DMS114 treated with DMSO at 0.1 percent for 48 hours (cell line): ENCODE data around the gene LIN7B.
"Not testable (repeated sequence)": the region's sequence is repeated elsewhere in the genome, so short reads cannot be mapped to it uniquely, and the experiment has no call there.

ENCODE experiments used
- DNase-seq: peaks from one replicate; lab custom pipeline; 2025; ENCODE audit not compliant: unreplicated experiment; lab: John Stamatoyannopoulos, UW

Gene LIN7B

DNA sequence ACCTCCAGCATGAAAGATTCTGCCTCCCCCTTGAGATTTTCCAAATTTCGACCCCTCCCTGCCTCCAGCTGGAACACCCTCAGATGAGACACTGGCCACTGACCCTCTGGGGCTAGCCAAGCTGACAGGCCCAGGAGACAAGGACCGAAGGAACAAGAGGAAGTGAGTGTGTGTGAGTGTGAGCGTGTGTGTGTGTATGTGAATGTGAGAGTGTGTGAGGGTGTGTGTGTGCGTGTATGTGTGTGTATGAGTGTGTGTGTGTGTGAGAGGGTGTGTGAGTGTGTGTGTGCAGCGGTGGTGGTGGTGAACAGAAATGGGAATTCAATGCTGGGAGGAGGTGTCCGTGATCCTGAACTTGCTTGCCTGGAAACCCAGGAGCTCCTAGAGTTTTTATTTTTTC, 27.2 kb downstream of the LIN7B start:
- no peak for DNase-seq

DNA sequence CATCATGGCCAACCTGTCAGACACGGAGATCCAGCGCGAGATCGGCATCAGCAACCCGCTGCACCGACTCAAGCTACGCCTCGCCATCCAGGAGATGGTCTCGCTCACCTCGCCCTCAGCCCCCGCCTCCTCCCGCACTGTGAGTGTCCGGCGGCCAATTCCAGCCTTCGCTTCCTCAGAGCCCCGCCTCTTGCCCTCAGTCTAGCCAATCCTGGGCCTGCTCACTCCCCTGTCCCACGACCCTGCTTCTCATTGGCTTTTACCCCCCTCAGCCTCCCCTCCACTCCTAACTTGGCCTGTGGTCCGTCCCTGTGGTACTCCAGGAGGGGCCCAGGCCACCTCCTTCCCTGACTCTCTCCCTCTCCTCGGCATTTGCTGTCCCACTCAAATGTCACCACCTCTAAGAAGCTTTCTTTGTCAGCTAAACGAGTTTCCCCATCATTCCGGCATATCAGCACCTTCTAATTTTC, 28.7 kb downstream of the LIN7B start:
- no peak for DNase-seq

DNA sequence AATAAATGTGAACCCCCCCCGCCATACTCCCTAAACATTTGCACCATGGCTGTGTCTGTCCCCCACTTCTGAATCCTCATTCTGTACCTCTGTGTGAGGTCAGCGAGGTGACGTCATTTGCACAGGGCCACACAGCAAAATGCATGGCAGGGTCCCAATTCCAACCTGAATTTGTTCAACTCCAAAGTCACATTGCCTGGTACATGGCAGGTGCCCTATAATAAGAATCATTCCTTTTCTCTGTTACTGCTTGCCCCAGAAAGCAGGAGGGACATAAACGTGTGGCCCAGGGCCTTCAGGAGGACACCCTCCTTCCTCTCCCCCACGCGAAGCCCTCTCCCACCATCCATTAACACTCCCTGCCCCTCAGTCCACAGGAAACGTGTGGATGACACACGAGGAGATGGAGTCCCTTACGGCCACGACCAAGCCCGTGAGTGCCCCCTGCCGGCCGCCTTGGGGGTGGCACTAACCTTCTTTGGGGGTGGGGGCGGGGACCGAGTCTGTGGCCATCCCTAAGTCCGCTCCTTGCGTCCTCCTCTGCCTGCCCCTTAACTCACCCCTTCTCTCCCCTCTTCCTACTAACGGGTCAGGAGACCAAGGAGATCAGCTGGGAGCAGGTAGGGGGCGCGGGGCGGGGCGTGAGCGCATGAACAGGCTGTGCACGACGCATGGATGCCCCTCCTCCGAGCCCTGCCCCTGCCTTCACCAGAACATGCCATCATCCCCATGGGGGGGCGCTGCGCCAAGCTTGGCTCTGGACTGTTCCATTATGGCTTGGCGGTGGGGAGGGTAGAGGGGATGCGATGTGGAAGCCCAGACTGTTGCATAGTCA, 31.6 kb downstream of the LIN7B start:
- no peak for DNase-seq

DNA sequence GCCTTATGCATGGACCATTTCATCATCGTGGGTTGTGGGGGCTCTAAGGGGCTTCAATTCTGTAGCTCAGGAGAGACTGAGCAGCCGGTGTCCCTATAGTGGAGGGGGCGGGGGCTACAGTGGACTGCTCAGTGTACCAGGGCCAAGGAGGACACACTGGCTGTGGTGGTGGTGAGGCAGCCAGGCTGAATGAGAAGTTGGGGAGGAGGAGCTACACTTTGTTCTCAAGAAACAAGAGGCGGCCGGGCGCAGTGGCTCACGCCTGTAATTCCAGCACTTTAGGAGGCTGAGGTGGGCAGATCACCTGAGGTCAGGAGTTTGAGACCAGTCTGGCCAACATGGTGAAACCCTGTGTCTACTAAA, 32.2 kb downstream of the LIN7B start:
- DNase-seq = not testable (repeated sequence)

DNA sequence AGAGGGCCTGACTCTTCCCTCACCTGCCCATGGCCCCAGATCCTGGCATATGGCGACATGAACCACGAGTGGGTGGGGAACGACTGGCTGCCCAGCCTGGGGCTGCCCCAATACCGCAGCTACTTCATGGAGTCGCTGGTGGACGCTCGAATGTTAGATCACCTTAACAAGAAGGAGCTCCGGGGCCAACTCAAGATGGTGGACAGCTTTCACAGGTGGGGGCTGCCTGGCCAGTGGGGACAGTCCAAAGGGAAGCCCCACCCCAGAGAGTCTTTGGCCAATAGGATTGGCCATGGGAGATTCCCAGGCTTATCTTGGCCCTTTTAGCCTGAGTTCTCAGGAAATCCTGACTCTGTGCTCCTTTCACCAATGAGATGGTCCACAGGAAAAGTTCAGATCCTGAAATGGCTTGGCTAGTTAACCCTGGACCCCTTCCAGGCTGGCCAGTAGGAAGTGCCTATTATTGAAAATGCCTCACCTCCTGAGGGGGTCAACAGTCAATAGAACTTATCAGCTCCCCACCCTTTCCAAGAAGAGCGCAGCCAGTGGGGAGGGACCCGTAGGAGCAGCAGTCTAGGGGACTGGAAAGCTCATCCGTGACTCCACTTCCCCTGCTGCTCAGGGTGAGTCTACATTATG, 34.0 kb downstream of the LIN7B start:
- no peak for DNase-seq

DNA sequence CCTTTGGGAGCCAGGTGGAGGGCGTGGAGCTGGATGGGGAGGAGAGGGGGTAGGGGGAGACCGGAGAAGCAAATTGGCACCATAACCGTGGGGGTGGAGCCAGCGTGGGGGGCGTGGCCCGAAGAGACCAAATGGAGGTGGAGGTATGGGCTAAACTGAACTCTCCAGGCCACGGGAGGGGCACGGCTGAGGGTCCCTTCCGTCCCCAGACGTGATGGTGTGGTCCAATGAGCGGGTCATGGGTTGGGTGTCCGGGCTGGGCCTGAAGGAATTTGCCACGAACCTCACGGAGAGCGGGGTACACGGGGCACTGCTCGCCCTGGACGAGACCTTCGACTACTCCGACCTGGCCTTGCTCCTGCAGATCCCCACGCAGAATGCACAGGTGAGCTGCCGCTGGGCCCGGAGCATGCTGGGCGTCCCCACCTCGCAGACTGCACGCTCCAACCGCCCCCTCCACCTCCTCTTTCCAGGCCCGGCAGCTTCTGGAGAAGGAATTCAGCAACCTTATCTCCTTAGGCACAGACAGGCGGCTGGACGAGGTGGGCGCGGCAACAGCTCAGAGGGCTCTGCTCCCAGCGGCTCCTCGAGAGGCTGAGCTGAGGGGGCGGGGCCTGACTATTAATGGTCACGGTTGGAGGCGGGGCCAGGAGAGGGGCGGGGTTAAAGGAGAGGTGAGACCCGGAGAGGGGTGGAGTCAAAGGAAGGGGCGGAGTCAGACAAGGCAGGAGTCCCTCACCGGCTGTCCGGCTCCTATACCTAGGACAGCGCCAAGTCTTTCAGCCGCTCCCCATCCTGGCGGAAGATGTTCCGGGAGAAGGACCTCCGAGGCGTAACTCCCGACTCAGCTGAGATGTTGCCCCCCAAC, 34.8 kb downstream of the LIN7B start:
- DNase-seq = peak; percentile 79

DNA sequence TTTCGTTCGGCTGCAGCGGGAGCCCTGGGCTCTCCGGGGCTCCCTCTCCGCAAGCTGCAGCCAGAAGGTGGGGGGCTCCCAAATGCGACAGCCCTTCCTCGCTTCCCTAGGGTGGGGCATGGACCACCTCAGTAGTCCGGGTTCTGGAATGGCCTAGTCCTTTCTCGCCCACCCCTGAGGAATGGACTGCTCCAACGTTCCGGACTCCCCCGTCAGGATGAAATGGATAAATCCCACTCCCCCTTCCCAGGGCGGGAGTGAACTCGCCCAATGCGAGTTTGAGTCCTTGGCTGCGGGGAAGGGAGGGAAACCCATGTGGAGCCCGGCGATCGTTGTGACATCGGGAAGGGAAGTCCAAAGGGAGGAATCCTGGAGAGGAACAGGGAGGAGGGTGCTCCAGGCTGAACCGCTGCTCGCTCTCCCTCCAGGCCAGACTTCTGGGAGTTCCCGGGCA, 35.5 kb downstream of the LIN7B start:
- DNase-seq = no peak

DNA sequence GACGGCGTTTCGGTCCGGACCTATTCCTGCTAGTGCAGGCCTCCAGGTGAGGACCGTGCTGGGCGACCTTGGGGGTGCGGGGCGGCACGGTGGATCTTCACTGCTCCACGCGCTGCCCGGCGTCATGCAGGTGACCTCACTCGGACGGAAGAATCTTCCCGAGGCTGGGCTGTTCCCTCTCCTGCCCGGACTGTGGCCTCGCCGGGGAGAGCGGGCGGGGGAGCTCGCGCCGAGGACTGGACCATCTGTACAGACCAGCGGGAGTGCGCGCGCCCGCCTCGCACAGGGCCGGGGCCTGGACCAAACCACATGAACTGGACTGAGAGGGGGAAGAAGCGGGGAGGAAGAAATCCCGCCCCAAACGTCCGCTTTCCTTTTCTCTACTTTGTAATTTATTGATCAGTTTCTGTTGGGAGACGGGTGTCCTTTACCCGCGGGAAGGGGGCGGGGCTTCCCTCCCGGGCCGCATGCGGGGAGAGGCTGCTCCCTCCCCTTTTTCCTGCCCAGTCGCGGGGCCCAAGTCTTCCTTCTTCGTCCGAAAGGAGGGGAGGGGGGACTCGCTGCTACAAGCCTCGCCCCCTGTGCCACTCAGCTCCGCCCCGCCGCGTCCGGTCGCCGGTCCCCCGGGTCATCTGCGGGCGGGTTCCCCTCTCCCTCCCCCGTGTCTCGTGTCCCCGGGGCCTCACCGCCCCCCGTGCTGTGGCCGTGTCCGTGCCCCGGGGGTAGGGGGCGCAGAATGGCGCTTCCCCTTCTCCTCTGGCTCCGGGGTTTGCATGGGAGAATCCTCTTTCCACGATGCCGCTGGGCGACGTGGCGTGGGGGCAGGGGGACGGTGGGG, 36.2 kb downstream of the LIN7B start:
- peak; percentile 69 for DNase-seq

DNA sequence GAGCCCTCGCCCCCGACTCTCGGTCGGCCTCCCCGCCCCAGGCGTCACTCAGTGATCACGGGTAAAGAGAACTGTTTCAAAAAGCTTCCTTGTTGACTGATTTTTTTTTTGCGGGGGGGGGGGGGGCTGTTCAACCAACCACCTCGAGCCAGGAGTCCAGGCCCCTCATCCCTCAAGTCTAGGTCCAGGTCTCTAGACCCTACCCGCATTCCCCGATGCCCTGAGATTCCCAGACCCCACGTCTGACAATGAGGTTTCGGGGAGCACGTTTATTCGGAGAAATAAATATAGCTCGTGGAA, 36.7 kb downstream of the LIN7B start:
- DNase-seq = no peak

DNA sequence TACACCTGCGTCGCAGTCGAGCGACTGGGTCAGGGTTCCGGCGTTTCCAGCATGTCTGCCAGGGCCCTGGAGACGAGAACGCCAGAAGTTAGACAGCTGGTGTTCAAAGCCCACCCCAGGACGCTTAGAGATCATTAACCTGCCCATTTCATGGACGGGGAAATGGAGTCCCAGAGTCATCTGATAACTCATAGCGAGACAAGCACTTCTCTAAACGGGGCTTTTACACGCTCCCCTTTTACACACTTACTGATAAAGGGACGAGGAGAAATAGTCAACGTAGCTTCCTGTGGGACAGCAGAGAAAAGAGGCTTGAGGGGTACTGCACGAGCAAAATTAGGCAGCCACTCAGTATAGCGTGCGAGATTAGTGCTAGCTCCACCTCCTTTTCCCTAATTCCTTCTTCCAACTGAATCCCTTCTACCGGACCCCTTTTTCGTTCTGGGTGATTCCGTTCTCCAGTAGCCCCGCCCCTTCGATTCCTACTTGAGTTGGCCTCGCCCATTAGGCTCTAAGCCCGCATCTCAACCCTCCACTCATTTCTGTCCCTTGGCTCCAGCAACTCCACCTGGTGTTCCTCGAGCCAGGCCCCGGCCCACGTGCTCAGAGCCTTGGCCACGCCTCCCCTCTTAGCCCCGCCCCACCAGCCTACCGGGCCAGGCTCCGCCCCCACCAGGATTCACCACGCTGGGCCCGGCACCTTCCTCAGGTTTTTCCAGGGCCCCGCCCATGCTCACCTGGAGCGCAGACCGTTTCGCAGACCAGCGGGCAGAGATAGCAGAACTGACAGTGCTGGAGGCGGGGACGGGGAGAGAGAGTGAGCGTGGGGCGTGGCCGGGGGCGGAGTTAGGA, 37.3 kb downstream of the LIN7B start:
- DNase-seq = peak; percentile 19

DNA sequence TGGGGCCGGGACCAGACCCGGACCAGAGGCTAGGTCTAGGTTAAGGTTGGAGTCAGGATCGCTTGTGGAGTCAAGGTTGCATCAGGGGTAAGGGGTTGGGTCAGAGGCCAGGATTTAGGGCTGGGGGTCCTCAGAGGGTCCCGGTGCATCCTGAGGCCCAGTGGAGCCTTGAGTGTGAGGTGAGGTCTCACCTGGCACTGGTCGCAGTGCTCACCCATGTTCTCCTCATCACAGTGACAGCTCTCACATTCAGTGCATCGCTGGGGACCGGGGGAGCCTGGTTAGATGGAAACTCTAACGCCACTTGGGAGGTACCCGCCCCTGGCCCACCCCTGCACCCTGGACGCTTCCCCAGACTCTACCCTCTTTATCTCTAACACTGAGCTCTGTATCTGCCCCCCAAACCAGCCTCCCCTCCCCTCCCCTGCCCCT, 38.0 kb downstream of the LIN7B start:
- DNase-seq = no peak

DNA sequence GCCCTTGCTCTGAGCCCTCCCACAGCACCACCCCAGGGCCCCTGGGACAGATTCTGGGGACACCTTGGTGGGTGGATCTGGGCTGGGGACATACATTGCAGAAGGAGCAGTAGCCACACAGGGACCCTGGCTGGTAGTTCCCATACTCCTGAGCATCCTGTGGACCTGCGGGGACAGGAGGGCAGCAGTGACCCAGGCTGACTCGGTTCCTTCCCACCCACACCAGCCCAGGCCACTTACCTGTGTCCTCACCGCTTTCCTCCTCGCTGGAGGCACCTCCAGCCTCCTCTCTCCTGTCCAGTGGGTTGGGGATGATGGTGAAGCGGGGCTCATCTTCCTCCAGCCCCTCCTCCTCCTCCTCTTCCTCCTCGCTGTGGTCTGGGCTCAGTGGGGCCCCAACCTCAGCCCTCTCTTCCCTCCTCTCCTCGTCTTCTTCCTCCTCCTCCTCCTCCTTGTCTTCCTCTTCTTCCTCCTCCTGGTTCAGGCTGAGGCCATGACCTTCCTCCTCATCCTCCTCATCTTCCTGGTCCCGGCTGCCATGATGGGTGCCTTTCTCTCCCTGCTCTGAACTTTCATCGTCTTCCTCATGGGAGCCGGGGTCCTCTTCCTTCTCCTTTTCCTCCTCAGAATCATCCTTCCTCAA, 39.1 kb downstream of the LIN7B start:
- no peak for DNase-seq

DNA sequence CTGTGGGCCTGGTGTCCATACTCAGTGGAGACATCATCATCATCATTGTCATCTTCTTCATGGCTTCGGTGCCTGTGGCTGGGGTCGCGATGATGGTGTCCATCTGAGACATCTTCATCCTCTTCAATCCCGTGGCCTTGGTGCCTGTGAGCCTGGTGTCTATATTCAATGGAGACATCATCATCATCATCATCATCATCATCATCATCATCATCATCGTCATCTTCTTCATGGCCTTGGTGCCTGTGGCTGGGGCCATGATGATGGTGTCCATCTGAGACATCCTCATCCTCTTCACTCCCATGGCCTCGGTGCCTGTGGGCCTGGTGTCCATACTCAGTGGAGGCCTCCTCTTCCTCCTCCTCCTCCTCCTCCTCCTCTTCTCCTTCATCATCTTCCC, 40.1 kb downstream of the LIN7B start:
- DNase-seq = no peak

DNA sequence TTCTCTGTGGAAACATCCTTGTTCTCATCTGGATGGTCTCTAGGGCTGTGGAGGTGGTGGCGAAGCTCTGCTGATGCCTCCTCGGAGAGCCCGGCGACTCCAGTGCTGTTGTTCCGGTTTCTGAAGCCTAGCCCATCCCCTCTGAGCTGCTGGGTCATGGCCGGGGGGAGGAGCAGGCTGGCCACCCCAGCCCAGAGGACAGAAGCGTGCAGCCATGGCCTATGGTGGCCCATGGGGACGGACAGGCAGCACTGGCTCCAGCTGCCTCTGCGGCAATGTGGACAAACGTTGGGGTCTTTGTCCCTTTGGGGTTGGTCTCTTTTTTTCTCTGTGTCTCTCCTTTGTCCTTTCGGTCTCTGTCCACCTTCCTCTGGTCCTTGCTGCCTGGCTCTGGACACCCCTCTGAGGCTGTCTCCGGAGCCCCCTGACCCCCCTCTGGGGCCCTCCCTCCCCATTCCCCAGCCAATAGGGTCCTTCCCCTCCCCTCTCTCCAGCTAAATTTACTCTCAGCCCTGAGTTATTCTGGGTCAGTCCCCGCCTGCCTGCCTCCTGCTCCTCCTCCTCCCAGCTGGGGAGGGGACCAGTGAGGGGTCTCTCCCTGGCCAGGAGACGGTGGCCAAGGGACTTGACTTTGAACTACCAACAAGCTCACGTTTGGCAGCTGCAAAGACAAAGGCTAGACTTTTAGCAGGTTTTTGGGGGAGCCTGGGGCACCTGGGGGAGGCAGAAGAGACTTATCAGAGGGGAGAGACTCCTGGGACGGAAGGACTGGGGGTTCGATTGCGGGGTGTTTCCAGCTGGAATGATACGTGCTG, 41.0 kb downstream of the LIN7B start, which contains the start of gene HRC:
Gene HRC, minus strand, starts transcription at position 392 of the 815 bp plus-strand sequence. Its CDS starts 159 bp downstream, at position 233.
- no peak for DNase-seq

DNA sequence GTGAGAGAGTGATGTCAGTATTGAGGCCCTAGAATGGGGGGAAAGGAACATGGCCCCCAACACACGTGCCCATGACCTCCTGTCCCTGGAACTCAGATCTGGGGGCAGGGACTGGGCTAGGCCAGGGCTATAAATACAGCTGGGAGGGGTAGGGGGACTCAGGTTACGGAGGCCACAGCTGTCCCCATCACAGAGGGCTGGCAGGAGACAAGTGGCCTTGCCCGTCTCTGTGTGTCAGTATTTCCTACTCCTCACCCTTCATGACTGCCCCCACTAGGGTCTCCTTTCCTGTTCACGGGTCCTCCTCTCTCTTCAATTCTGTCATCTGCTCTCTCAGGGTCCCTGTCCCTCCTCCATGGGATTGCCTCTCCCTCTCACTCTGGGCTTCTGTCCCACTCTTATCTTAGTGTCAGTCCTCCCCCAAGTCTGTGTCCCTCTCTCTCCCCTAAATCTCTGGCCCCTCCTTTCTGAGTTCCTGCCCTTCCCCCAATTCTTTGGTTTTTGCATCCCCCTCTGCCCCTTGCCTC, 41.7 kb downstream of the LIN7B start:
- DNase-seq = no peak

DNA sequence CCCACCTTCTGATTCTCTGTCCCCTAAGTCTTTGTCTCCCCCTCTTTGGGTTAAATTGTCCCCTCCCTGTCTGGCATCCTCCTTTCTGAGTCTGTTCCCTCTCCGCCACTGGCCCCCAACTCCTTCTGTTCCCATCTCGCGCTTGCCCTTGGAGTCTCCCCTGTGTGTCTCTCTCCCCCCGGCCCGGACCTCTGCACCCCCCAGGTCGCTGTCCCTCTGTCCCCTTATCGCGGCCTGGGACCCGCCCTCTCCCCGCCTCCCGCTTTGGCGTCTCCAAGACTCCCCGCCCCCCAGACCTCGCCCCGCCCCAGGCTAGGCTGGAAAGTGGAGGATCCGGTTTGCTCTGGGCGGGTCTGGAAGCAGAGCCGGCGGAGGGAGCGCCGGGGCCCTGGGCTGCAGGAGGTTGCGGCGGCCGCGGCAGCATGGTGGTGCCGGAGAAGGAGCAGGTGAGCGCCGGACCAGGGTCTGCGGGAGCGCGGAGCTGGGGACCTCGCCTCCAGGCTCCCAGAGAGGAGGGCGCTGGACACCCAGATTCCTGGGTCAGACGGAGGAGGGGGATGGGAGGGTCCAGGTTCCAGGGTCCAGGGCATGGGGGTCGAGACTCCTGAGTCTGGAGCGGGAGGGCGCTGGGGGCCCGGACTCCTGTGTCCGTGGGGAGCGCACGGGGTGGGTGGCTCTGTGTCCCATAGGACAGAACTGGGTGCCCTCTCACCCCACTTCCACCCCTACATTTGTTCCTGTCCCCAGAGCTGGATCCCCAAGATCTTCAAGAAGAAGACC, 43.5 kb downstream of the LIN7B start, which contains the start of gene TRPM4:
Gene TRPM4, plus strand, starts transcription at position 348 of the 780 bp plus-strand sequence. Its CDS starts 75 bp downstream, at position 423.
- peak; percentile 40 for DNase-seq
